LNCAP (cell line): ENCODE results near the gene RANBP6.

Experiments
- TF ChIP-seq, protein P1 (sequence below): fragments of 450-650 bp; IDR thresholded peaks from 2 replicates; pipeline ENCODE4 v1.5.1; 2017; ENCODE audit warnings: mild to moderate bottlenecking

The RANBP6 gene

DNA sequence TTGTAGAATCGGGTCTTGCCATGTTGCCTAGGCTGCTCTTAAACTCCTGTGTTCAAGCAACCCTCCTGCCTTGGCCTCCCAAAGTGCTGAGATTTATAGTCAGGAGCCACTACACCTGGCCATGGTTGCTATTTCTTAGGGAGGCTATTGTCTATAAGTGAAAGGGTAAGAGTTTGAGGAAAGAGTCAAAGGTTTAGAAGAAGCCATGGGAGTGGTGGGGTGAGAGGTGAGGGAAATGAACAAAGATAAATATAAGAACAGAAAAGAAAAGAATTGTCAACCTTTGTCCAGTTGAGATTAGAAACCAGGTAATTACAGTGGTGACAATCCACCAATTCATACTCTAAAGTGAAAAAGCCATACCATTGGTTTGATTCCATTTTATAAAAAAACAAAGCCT lies 32.6 kb upstream of the RANBP6 start:
- TF ChIP-seq, protein P1, sequence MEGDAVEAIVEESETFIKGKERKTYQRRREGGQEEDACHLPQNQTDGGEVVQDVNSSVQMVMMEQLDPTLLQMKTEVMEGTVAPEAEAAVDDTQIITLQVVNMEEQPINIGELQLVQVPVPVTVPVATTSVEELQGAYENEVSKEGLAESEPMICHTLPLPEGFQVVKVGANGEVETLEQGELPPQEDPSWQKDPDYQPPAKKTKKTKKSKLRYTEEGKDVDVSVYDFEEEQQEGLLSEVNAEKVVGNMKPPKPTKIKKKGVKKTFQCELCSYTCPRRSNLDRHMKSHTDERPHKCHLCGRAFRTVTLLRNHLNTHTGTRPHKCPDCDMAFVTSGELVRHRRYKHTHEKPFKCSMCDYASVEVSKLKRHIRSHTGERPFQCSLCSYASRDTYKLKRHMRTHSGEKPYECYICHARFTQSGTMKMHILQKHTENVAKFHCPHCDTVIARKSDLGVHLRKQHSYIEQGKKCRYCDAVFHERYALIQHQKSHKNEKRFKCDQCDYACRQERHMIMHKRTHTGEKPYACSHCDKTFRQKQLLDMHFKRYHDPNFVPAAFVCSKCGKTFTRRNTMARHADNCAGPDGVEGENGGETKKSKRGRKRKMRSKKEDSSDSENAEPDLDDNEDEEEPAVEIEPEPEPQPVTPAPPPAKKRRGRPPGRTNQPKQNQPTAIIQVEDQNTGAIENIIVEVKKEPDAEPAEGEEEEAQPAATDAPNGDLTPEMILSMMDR: no peak

DNA sequence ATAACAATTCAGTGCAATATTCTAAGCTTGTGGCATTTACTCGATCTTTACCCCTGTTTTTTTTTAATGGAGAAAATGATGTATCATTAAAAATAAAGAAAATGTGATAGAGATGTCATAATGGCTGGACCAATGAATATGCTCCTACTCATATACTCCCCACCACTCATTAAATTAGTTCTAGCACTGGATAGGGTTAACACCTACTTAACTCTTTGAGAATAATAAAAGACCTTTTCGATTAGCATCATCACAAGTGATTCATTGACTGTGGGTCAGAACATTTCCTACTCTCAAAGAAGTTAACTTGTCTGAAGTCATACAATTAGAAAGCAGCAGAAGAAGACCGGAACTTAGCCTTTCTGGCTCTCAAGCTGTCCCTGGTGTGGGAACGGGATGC lies 31.6 kb upstream of the RANBP6 start:
- TF ChIP-seq, protein P1: no peak

DNA sequence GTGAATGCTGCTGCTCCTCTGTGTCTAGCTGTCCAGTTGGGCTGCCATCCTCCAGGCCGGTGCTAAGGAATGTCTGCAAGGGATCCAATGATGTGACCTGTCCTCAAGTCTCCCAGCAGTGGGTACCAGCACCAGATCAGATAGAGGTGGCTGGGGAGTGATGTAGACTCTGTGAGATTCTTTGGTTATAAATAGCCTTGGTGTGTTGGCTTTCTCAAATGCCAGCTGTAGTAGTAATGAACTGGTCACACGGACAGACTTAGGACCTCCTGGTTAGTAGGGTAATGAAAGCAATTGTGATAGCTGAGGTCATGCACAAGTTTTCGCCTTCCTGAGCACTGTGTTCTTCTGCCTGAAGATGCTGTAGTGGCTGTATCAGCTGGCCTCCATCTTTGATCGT lies 29.9 kb upstream of the RANBP6 start:
- TF ChIP-seq, protein P1: no peak

DNA sequence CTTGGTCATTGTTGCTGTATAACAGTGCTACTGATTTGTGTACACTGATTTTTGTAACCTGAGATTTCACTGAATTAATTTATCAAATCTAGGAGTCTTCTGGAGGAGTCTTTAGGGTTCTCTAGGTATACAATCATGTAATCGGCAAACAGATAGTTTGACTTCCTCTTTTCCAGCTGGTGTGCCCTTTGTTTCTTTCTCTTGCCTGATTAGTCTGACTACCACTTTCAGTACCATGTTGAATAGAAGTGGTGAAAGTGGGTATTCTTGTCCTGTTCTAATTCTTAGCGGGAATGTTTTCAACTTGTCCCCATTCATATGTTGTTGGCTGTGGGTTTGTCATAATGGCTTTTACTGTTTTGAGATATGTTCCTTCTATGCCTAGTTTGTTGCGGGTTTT lies 24.7 kb upstream of the RANBP6 start:
- TF ChIP-seq, protein P1: no peak

GRCh38 chr9:6036391-6036790 lies 21.0 kb upstream of the RANBP6 start:
- TF ChIP-seq, protein P1: no peak

DNA sequence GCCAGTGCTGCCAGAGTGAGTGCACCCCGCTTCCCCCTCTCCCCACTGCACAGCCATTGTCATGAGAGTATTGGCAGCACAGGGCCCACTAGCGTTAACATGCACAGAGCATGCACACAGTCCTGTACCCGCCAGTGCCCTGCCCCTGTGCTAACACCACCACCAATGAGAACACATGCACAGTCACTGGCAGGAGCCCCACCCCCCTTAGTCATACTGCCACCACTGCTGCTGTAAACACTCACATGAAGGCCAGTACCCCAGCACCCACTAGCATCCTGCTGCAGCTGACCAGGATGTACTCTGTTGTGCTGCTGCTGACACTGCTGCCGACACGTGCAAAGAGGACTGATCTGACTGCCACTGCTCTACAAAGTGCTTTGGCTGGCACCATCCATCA lies 19.5 kb upstream of the RANBP6 start:
- TF ChIP-seq, protein P1: no peak

DNA sequence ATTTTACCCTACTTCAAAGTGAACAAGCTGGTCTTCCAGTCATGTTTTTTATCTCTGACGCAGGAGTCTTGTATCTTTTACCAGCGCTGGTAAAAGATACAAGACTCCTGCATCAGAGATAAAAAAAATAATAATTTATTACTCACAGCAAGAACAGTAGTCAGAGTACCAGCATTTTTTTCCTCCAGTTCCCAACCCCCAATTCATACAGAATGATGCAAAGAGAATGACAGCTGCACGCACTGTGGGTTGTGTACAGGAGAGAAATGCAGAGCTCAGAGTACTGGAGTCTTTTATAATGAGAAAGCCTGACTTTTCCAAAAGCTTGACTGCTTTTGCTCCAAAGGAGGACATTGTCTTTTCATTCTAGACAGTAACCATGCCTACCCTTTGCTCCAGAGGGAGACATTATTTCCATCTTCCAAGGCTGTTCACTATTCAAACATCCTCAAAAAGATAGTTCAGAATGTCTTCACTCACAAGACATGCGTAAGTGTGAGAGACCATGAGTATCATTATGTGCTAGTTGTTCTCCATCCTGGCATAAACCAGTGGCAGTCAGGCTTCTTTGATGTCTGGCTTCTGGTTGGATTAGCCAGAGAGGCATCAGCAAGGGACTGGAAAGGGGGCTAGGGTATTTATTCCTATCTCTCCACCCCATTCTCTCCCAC lies 14.3 kb upstream of the RANBP6 start:
- TF ChIP-seq, protein P1: no peak

DNA sequence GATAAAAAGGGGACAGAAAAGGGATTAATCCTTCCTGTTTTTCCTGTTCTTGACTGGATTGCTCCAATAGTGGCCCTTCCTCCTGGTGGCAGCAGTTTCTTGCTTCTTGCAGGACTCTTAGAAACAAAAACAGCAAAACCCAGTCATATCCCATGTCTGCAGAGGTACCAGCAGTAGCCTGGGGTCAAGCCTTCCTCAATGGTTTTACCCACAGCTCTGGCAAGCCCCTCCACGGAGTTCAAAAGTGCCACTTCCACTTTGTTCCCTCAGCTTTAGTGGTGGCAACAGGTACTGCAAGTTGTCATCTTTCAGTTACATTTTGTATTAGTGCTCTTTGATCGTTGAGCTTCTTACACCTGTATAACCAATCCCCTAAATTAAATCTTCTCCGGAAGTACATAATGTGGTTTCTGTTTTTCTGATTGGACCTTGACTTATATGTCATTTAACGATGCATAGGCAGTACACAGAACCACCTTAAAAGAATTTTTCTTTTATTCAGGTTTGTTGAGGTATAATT lies 8.7 kb upstream of the RANBP6 start:
- TF ChIP-seq, protein P1: peak; percentile 59
